SK-N-MC (cell line): Measurements from ENCODE around the gene CXXC5.

Experiments
- DNase-seq: peaks from one replicate; pipeline ENCODE4 v3.0.0-alpha.2; 2011; ENCODE audit warnings: low read depth, low spot score
- H3K27ac ChIP-seq: fragments of 200-600 bp; sonication (generic); 2 replicates; pipeline ENCODE4 v1.5.1; 2016; ENCODE audit warnings: mixed run types
- H3K36me3 ChIP-seq: fragments of 200-600 bp; sonication (generic); 2 replicates; pipeline ENCODE4 v1.6.1; 2017; ENCODE audit warnings: antibody characterized with exemption, low read length, mixed read lengths; ENCODE audit not compliant: insufficient read depth
- H3K4me3 ChIP-seq: fragments of 200-600 bp; sonication (generic); 2 replicates; pipeline ENCODE4 v1.5.1; 2016
- H3K9ac ChIP-seq: fragments of 200-600 bp; sonication (generic); 2 replicates; pipeline ENCODE4 v1.8.0; 2017; ENCODE audit warnings: mixed run types, mixed read lengths; ENCODE audit not compliant: insufficient read length
- H3K9me3 ChIP-seq: fragments of 200-600 bp; sonication (generic); 2 replicates; pipeline ENCODE4 v1.6.1; 2017; ENCODE audit warnings: low read depth, mild to moderate bottlenecking, antibody characterized with exemption, low read length, moderate library complexity, mixed read lengths
- EZH2 ChIP-seq: fragments of 200-600 bp; sonication (generic); IDR thresholded peaks from one replicate; pipeline ENCODE4 v1.6.1; 2017; ENCODE audit warnings: antibody characterized with exemption
- FOXP2 ChIP-seq: optimal IDR thresholded peaks from 2 replicates; pipeline ENCODE3; 2011; ENCODE audit warnings: mild to moderate bottlenecking, moderate library complexity; ENCODE audit not compliant: insufficient read depth; ENCODE audit errors: extremely low read length, control extremely low read depth
- POLR2AphosphoS5 ChIP-seq: IDR thresholded peaks from 2 replicates; pipeline ENCODE4 v1.6.1; 2012; ENCODE audit warnings: mild to moderate bottlenecking, low read depth, low read length, borderline replicate concordance

CXXC5 gene

GRCh38 chr5:139686706-139687441 lies 38.7 kb downstream of the CXXC5 start:
- H3K36me3 ChIP-seq, result no peaks in the 10 kb centered on the region
- H3K9me3 ChIP-seq, result no peaks in the 10 kb centered on the region
- DNase-seq, result no peak
- no peak for TF ChIP-seq FOXP2
- no peak for TF ChIP-seq POLR2AphosphoS5
- TF ChIP-seq EZH2, result no peak
- no peak overlapping the region for H3K4me3 ChIP-seq
- H3K27ac ChIP-seq, result no peak overlapping the region
- no peak overlapping the region for H3K9ac ChIP-seq

GRCh38 chr5:139687656-139688055 lies 39.5 kb downstream of the CXXC5 start:
- Histone ChIP-seq H3K4me3 (no peak overlapping the region), H3K9ac (no peak overlapping the region), H3K36me3 (no peaks in the 10 kb centered on the region), H3K27ac (no peak overlapping the region), H3K9me3 (no peaks in the 10 kb centered on the region)
- TF ChIP-seq EZH2, result no peak
- no peak for TF ChIP-seq POLR2AphosphoS5
- TF ChIP-seq FOXP2, result no peak
- DNase-seq, result no peak

GRCh38 chr5:139688088-139688702 lies 40.0 kb downstream of the CXXC5 start:
- Histone ChIP-seq H3K9ac (no peak overlapping the region), H3K9me3 (no peaks in the 10 kb centered on the region), H3K27ac (no peak overlapping the region), H3K36me3 (no peaks in the 10 kb centered on the region), H3K4me3 (no peak overlapping the region)
- TF ChIP-seq FOXP2, result no peak
- TF ChIP-seq EZH2, result no peak
- TF ChIP-seq POLR2AphosphoS5, result no peak
- no peak for DNase-seq

- no peak overlapping the region for H3K4me3 ChIP-seq
- H3K9me3 ChIP-seq, result no peaks in the 10 kb centered on the region
- H3K9ac ChIP-seq, result no peak overlapping the region
- H3K27ac ChIP-seq, result no peak overlapping the region
- TF ChIP-seq POLR2AphosphoS5 (0 out of 2 replicates have a peak, but pooled peaks have one; percentile 29), EZH2 (no peak)
- no peak for DNase-seq
- no peaks in the 10 kb centered on the region for H3K36me3 ChIP-seq
Observed at GRCh38 chr5:139688751-139689372, 40.7 kb downstream of the CXXC5 start.

GRCh38 chr5:139689631-139690063 lies 41.5 kb downstream of the CXXC5 start:
- no peaks in the 10 kb centered on the region for H3K36me3 ChIP-seq
- H3K9me3 ChIP-seq, result no peaks in the 10 kb centered on the region
- DNase-seq, result no peak
- TF ChIP-seq POLR2AphosphoS5 (no peak), EZH2 (no peak), FOXP2 (no peak)
- no peak overlapping the region for H3K9ac ChIP-seq
- no peak overlapping the region for H3K27ac ChIP-seq
- H3K4me3 ChIP-seq, result no peak overlapping the region

GRCh38 chr5:139690064-139690802 lies 42.1 kb downstream of the CXXC5 start:
- no peak for DNase-seq
- H3K36me3 ChIP-seq, result no peaks in the 10 kb centered on the region
- no peak overlapping the region for H3K27ac ChIP-seq
- H3K9ac ChIP-seq, result no peak overlapping the region
- no peak overlapping the region for H3K4me3 ChIP-seq
- no peak for TF ChIP-seq POLR2AphosphoS5
- TF ChIP-seq EZH2, result no peak
- no peak for TF ChIP-seq FOXP2
- H3K9me3 ChIP-seq, result no peaks in the 10 kb centered on the region

GRCh38 chr5:139690803-139691629 lies 42.9 kb downstream of the CXXC5 start:
- Histone ChIP-seq H3K4me3 (no peak overlapping the region), H3K9ac (no peak overlapping the region), H3K9me3 (no peaks in the 10 kb centered on the region), H3K36me3 (no peaks in the 10 kb centered on the region), H3K27ac (no peak overlapping the region)
- TF ChIP-seq EZH2 (no peak), POLR2AphosphoS5 (no peak)
- no peak for DNase-seq
